Activated CD4-positive, alpha-beta T cell treated with anti-CD3 and anti-CD28 coated beads, Interleukin-2, Interleukin-4, amounts not matched to agents 100 ng/mL and 50 ng/mL, durations not matched to agents 16 hours and 8 hours (primary cell): ENCODE data around the gene C1orf116.

Source experiments
- DNase-seq: peaks from one replicate; pipeline ENCODE4 v3.0.0-alpha.2; 2020; ENCODE audit warnings: low spot score

C1orf116 gene

GRCh38 chr1:207019661-207020060, 12.9 kb downstream of the C1orf116 start:
- no peak for DNase-seq

GRCh38 chr1:207019161-207019560, 13.4 kb downstream of the C1orf116 start:
- no peak for DNase-seq

GRCh38 chr1:207018707-207019106, 13.8 kb downstream of the C1orf116 start:
- no peak for DNase-seq

- no peak for DNase-seq
Measured at GRCh38 chr1:207017615-207018559, 14.7 kb downstream of the C1orf116 start.

GRCh38 chr1:207015791-207016190, 16.8 kb downstream of the C1orf116 start:
- no peak for DNase-seq

GRCh38 chr1:207014728-207015127, 17.8 kb downstream of the C1orf116 start:
- DNase-seq, result no peak

GRCh38 chr1:207013321-207014085, 19.1 kb downstream of the C1orf116 start:
- DNase-seq, result no peak

- DNase-seq, result no peak
Measured at GRCh38 chr1:207010726-207011125, 21.8 kb downstream of the C1orf116 start.

- no peak for DNase-seq
Measured at GRCh38 chr1:207009945-207010344, 22.6 kb downstream of the C1orf116 start.

GRCh38 chr1:207009182-207009850, 23.2 kb downstream of the C1orf116 start:
- no peak for DNase-seq

GRCh38 chr1:207007352-207008033, 25.1 kb downstream of the C1orf116 start:
- DNase-seq, result no peak

- no peak for DNase-seq
Measured at GRCh38 chr1:207006914-207007313, 25.6 kb downstream of the C1orf116 start.

- DNase-seq, result no peak
Measured at GRCh38 chr1:207006083-207006482, 26.5 kb downstream of the C1orf116 start.

GRCh38 chr1:207004931-207005830, 27.4 kb downstream of the C1orf116 start:
- peak; percentile 30 for DNase-seq

GRCh38 chr1:207003210-207003609, 29.3 kb downstream of the C1orf116 start:
- DNase-seq, result no peak

GRCh38 chr1:207002724-207003146, 29.8 kb downstream of the C1orf116 start:
- DNase-seq, result no peak

GRCh38 chr1:207001492-207002245, 30.9 kb downstream of the C1orf116 start:
- DNase-seq, result no peak

GRCh38 chr1:207000651-207001291, 31.8 kb downstream of the C1orf116 start:
- DNase-seq, result no peak

- DNase-seq, result no peak
Measured at GRCh38 chr1:206998816-206999215, 33.7 kb downstream of the C1orf116 start.
